DMS153 treated with DMSO at 0.1 percent for 48 hours (cell line): ENCODE measurements around the gene TOB1.
A peak's percentile ranks its signal among the peaks of the same experiment; 100 is the strongest.
"Not testable (repeated sequence)": the region's sequence is repeated elsewhere in the genome, so short reads cannot be mapped to it uniquely, and the experiment has no call there.

Experiments used
- DNase-seq: peaks from one replicate; lab custom pipeline; 2025; ENCODE audit not compliant: unreplicated experiment; lab: John Stamatoyannopoulos, UW

The TOB1 gene

DNA sequence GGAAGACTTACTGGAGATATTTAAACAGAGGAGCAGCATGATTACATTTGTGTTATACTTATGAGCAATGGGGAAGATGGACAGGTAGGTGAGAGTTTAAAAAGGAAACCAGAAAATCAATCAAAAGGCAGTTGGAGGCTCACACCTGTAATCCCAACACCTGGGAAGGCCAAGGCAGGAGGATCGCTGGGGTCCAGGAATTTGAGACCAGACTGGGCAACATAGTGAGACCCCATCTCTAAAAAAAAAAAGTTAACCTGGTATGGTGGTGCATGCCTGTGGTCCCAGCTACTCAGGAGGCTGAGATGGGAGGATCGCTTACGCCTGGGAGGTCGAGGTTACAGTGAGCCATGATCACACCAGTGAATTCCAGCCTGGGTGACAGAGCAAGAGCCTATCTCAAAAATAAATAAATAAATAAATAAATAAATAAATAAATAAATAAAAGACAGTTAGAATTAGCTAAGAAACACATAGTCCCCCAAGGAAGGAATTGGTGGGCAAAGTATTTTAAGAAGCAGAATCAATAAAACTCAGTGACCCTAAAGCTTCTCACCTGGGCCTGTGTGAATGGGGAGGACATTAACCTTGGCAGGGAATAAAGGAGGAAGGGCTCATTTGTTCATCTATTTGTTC is 32.3 kb upstream of the TOB1 start:
- DNase-seq, result no peak

GRCh38 chr17:50894513-50894912 is 28.4 kb upstream of the TOB1 start:
- DNase-seq, result not testable (repeated sequence)

GRCh38 chr17:50893183-50893993 is 27.2 kb upstream of the TOB1 start:
- DNase-seq, result peak; percentile 53

DNA sequence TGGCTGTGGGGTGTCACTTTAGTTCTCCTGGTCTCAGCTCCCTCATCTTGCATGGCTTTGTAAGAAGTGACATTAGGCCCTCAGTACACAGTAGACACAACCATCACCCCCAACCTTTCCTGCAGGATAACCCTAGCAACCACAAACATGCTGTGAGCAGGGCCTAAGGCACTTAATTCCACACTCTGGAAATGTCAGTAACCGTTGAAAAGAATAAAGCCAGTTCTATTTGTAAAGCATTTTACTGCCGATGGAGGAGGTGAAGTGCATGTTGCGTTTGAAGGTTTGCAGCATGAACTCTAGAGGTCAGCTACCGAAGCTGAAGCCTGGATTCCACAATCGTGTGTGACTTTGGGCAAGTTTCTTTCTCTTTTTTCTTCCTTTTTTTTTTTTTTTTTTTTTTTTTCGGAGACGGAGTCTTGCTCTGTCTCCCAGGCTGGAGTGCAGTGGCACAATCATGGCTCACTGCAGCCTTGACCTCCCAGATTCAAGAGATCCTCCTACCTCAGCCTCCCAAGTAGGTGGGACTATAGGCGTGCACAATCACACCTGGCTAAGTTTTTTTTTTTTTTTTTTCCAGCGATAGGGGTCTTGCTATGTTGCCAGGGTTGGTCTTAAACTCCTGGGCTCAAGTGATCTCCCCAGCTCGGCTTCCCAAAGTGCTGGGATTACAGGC is 26.1 kb upstream of the TOB1 start:
- DNase-seq, result peak; percentile 15

DNA sequence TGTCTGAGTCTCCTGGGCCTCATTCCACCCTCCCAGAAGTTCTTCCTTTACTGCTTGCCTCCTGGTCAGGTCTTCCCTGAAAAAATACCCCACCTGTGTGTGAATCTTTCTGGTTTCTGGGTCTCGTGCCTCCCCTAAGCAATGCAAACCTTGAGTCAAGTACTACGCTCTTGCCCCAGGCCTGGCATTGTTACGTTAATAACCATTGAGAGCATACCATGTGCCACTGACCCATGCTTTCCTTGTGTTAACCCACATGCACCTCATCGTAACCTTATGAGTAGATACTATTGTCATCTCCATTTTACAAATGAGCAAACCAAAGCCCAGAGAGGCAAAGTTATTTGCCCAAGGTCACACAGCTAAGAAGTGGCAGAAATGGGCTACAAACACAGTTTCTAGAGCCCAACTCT is 25.4 kb upstream of the TOB1 start:
- DNase-seq, result no peak

DNA sequence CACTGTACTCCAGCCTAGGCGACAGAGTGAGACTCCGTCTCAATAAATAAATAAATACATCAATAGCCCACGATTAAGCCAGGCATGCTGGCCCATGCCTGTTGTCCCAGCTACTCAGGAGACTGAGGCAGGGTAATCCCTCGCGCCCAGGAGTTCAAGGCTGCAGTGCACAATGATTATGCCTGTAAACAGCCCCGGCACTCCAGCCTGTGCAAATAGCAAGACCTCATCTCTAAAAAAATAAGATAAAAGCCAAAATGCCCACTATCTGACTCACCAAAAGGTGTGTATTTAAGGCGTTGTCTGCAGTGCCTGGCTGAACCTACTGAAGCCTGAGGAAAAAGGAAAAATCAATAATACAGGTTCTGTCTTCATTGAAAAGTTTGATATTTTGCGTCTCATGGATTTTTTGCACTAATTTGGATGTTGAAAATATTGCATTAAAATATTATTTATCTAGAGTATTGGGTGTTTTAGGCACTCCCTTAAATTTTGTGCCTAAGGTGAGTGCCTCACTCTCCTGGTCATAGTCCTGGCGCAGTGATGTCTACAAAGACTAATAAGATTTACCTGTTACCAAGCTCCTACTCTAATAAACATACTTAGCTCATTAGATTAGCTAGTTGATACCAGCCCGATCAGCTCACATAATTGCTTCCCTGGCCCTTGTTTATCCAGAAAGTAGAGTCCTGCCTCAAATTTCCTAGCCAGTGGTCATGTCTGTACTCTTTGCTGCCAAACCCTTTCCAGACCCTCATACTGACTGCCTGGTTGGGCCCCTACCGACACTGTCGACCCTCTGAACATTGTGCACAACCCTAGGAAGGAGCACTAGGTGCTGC is 24.7 kb upstream of the TOB1 start:
- DNase-seq, result no peak

GRCh38 chr17:50889528-50890118 is 23.5 kb upstream of the TOB1 start:
- DNase-seq, result no peak

DNA sequence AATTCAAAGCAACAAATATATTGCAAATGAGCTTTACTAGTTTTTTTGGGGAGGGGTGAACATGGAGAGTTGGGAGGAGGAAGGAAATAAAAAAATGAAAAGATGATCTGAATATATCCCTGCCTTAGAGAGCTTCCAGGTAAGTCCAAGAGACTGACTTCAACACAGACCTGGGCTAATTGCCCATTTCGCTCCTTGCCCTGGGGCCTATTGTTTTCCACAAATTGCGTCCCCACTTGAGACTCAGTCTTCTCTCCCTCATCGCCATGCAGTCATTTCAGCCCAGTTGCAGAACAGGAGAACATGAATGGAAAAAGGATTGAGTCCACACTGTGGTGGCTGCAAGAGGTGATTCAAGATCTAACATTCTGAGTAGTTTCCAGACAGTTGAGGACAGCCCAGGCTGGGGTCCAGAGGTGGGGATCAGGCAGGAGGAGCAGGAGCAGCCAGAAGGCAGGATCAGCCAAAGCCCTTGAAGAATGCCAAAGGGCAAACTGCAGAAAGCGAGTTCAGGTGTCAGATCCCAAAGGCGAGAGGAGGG is 21.6 kb upstream of the TOB1 start:
- no peak for DNase-seq

GRCh38 chr17:50884439-50885311 is 18.5 kb upstream of the TOB1 start:
- no peak for DNase-seq

DNA sequence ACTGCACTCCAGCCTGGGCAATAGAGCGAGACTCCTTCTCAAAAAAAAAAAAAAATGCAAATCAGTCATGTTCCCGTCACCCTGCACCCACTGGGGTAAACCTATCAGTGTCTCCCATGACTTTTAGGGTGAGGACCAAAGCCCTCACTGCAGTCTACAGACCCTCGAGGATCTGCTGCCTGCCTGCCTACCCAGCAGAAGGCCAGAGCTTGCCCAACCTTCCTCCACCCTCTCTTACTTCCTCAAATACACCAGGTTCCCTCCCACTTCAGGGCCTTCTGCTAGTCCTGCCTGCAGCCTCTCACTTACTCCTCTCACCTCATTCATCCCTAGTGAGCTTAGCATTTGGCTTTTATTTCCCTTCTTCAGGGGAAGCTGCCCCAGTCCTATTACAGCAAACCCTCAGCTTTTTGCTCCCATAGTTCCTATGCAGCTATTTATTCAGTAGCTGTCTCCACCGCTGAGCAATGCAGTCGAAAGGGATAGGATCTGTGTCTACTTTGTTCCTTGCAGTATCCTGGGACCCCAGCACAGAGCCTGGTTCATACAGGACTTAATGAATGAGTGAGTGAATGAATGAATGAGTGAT is 17.8 kb upstream of the TOB1 start:
- DNase-seq, result no peak

DNA sequence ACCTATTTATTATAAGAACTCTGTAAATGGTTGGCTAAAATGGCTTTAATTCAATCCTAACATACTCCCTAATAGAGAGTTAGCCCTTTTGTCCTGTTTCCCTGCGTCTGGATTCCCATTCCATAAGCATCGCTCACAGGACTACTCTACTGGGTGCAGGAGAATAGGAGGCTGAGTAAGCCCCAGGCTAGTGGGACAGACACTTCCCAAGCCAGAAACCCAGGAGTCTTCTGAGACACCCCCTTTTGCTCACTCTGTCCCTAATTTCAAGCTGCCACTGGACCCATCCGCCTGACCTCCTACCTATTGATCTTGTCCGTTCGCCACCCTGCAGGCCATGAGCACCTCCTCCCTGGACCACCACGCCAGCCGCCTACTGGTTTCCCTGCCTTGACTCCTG is 16.7 kb upstream of the TOB1 start:
- no peak for DNase-seq

DNA sequence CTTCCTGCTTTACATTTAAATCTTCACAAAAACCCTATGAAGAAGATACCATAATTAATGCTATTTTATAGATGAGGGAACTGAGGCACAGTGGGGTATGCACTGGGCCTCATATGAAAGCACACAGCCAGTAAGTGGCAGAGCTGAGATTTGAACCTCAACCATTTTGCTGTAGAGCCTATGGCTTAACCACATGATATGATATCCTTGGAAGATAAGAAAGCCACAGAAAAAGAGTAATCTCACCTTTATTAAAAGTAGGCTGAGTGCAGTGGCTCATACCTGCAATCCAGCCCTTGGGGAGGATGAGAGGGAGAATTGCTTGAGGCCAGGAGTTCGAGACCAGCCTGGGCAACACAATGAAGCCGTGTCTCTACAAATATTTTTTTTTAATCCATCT is 15.0 kb upstream of the TOB1 start:
- DNase-seq, result no peak

- no peak for DNase-seq
Observed at GRCh38 chr17:50879086-50879485, 12.9 kb upstream of the TOB1 start.

GRCh38 chr17:50877838-50878237 is 11.7 kb upstream of the TOB1 start:
- no peak for DNase-seq

GRCh38 chr17:50877042-50877441 is 10.9 kb upstream of the TOB1 start:
- not testable (repeated sequence) for DNase-seq

- no peak for DNase-seq
Observed at GRCh38 chr17:50875074-50875473, 8.9 kb upstream of the TOB1 start.

- DNase-seq, result no peak
Observed at GRCh38 chr17:50872710-50873424, 6.7 kb upstream of the TOB1 start.

- no peak for DNase-seq
Observed at GRCh38 chr17:50871898-50872297, 5.7 kb upstream of the TOB1 start.

- no peak for DNase-seq
Observed at GRCh38 chr17:50871364-50871763, 5.2 kb upstream of the TOB1 start.
